ENCODE data around the gene SLIT1. TPM values are rescaled to one million over a fixed set of nuclear protein-coding genes. Genes with fewer than 3 reads are reported as not detected.

The SLIT1 gene
- polyA plus RNA-seq, 1 donor from 2014 or later, result 9.5 TPM

GRCh38 chr10:97078261-97078937, 107.4 kb downstream of the SLIT1 start:
- Histone ChIP-seq H3K79me2 (replicated peaks; ENCODE audit: insufficient read depth, low read length) (no peaks in the 10 kb centered on the region), H3K9ac (ENCODE audit: low read length) (no peak overlapping the region), H3K27me3 (ENCODE audit: insufficient read depth, low read depth, low read length) (peaks cover 70% of the 10 kb centered on the region), H2AFZ (ENCODE audit: low read depth, low read length) (no peak overlapping the region), H3K4me2 (ENCODE audit: low read length) (no peak overlapping the region), H3K27ac (ENCODE audit: low read length) (no peak overlapping the region), H3F3A (ENCODE audit: insufficient read depth, low read length, poor library complexity, severe bottlenecking) (no peaks in the 10 kb centered on the region), H4K20me1 (ENCODE audit: insufficient read depth) (no peaks in the 10 kb centered on the region), H3K9me2 (ENCODE audit: insufficient read depth, low read length) (no peaks in the 10 kb centered on the region), H3K4me3 (ENCODE audit: low read length) (no peak overlapping the region), H3K9me3 (ENCODE audit: low read length) (no peaks in the 10 kb centered on the region), H3K36me3 (ENCODE audit: insufficient read depth, low read length) (no peaks in the 10 kb centered on the region)
- TF ChIP-seq MXI1 (conservative IDR thresholded peaks at IDR 0.05; ENCODE audit: poor library complexity, severe bottlenecking), result no peak
- no peak for TF ChIP-seq EP300 (conservative IDR thresholded peaks at IDR 0.05; ENCODE audit: poor library complexity, severe bottlenecking)
- no peak for TF ChIP-seq EZH2 (IDR thresholded peaks at IDR 0.05; ENCODE audit: borderline replicate concordance, insufficient read depth, low read length, poor library complexity, severe bottlenecking)
- no peak for TF ChIP-seq RAD21 (conservative IDR thresholded peaks at IDR 0.05)
- TF ChIP-seq CTCF (IDR thresholded peaks at IDR 0.05; ENCODE audit: poor library complexity, severe bottlenecking), result no peak
- no peak for TF ChIP-seq SMC3 (conservative IDR thresholded peaks at IDR 0.05; ENCODE audit: poor library complexity)
- no peak for TF ChIP-seq TAF1 (IDR thresholded peaks at IDR 0.05; ENCODE audit: low read depth)
- TF ChIP-seq REST (IDR thresholded peaks at IDR 0.05; ENCODE audit: borderline replicate concordance), result no peak
- TF ChIP-seq POLR2AphosphoS5 (IDR thresholded peaks at IDR 0.05), result no peak

GRCh38 chr10:97076781-97077180, 109.0 kb downstream of the SLIT1 start:
- no peak overlapping the region for H3K4me2 ChIP-seq (ENCODE audit: low read length)
- H4K20me1 ChIP-seq (ENCODE audit: insufficient read depth), result no peaks in the 10 kb centered on the region
- H3K4me3 ChIP-seq (ENCODE audit: low read length), result no peak overlapping the region
- H3K27me3 ChIP-seq (ENCODE audit: insufficient read depth, low read depth, low read length), result peaks cover 69% of the 10 kb centered on the region
- no peak overlapping the region for H3K27ac ChIP-seq (ENCODE audit: low read length)
- H2AFZ ChIP-seq (ENCODE audit: low read depth, low read length), result no peak overlapping the region
- H3K9me2 ChIP-seq (ENCODE audit: insufficient read depth, low read length), result no peaks in the 10 kb centered on the region
- H3K9me3 ChIP-seq (ENCODE audit: low read length), result no peaks in the 10 kb centered on the region
- no peaks in the 10 kb centered on the region for H3K79me2 ChIP-seq (replicated peaks; ENCODE audit: insufficient read depth, low read length)
- no peaks in the 10 kb centered on the region for H3K36me3 ChIP-seq (ENCODE audit: insufficient read depth, low read length)
- no peak overlapping the region for H3K9ac ChIP-seq (ENCODE audit: low read length)
- no peak for TF ChIP-seq RAD21 (conservative IDR thresholded peaks at IDR 0.05)
- TF ChIP-seq POLR2AphosphoS5 (IDR thresholded peaks at IDR 0.05), result no peak
- no peak for TF ChIP-seq EZH2 (IDR thresholded peaks at IDR 0.05; ENCODE audit: borderline replicate concordance, insufficient read depth, low read length, poor library complexity, severe bottlenecking)
- no peak for TF ChIP-seq EP300 (conservative IDR thresholded peaks at IDR 0.05; ENCODE audit: poor library complexity, severe bottlenecking)
- TF ChIP-seq CTCF (IDR thresholded peaks at IDR 0.05; ENCODE audit: poor library complexity, severe bottlenecking), result no peak
- no peak for TF ChIP-seq TAF1 (IDR thresholded peaks at IDR 0.05; ENCODE audit: low read depth)
- no peak for TF ChIP-seq REST (IDR thresholded peaks at IDR 0.05; ENCODE audit: borderline replicate concordance)
- no peaks in the 10 kb centered on the region for H3F3A ChIP-seq (ENCODE audit: insufficient read depth, low read length, poor library complexity, severe bottlenecking)

Data from neural cell (in vitro differentiated cells).